ENCODE results near the gene PEAR1.

PEAR1 gene

GRCh38 chr1:156893048-156893953 is at the start of gene PEAR1:
Gene PEAR1, plus strand, starts transcription at chr1:156893718. Its CDS starts 10,209 bp downstream, at chr1:156903927.
- no peak for DNase-seq (ENCODE audit: extremely low read depth in 1 of 2, low read depth in 1 of 2)

GRCh38 chr1:156844102-156844501 is 49.4 kb upstream of the PEAR1 start:
- DNase-seq (ENCODE audit: extremely low read depth in 1 of 2, low read depth in 1 of 2) = no peak

- no peak for DNase-seq (ENCODE audit: extremely low read depth in 1 of 2, low read depth in 1 of 2)
Measured at GRCh38 chr1:156844638-156845037, 48.9 kb upstream of the PEAR1 start.

GRCh38 chr1:156845055-156845952 is 48.2 kb upstream of the PEAR1 start:
- DNase-seq (ENCODE audit: extremely low read depth in 1 of 2, low read depth in 1 of 2) = no peak

GRCh38 chr1:156845953-156846545 is 47.5 kb upstream of the PEAR1 start:
- no peak for DNase-seq (ENCODE audit: extremely low read depth in 1 of 2, low read depth in 1 of 2)

- no peak for DNase-seq (ENCODE audit: extremely low read depth in 1 of 2, low read depth in 1 of 2)
Measured at GRCh38 chr1:156846643-156847042, 46.9 kb upstream of the PEAR1 start.

GRCh38 chr1:156847591-156848460 is 45.7 kb upstream of the PEAR1 start:
- DNase-seq (ENCODE audit: extremely low read depth in 1 of 2, low read depth in 1 of 2) = no peak

GRCh38 chr1:156848461-156849150 is 44.9 kb upstream of the PEAR1 start:
- peak in 1 of 2 donors; percentile 55 for DNase-seq (ENCODE audit: extremely low read depth in 1 of 2, low read depth in 1 of 2)

- no peak for DNase-seq (ENCODE audit: extremely low read depth in 1 of 2, low read depth in 1 of 2)
Measured at GRCh38 chr1:156849151-156849496, 44.4 kb upstream of the PEAR1 start.

GRCh38 chr1:156851779-156852417 is 41.6 kb upstream of the PEAR1 start:
- no peak for DNase-seq (ENCODE audit: extremely low read depth in 1 of 2, low read depth in 1 of 2)

- DNase-seq (ENCODE audit: extremely low read depth in 1 of 2, low read depth in 1 of 2) = no peak
Measured at GRCh38 chr1:156852418-156852874, 41.1 kb upstream of the PEAR1 start.

- no peak for DNase-seq (ENCODE audit: extremely low read depth in 1 of 2, low read depth in 1 of 2)
Measured at GRCh38 chr1:156853761-156854160, 39.8 kb upstream of the PEAR1 start.

GRCh38 chr1:156854634-156855033 is 38.9 kb upstream of the PEAR1 start:
- no peak for DNase-seq (ENCODE audit: extremely low read depth in 1 of 2, low read depth in 1 of 2)

GRCh38 chr1:156856282-156856785 is 37.2 kb upstream of the PEAR1 start:
- no peak for DNase-seq (ENCODE audit: extremely low read depth in 1 of 2, low read depth in 1 of 2)

- no peak for DNase-seq (ENCODE audit: extremely low read depth in 1 of 2, low read depth in 1 of 2)
Measured at GRCh38 chr1:156857532-156857931, 36.0 kb upstream of the PEAR1 start.

GRCh38 chr1:156858555-156858956 is 35.0 kb upstream of the PEAR1 start:
- DNase-seq (ENCODE audit: extremely low read depth in 1 of 2, low read depth in 1 of 2) = no peak

- DNase-seq (ENCODE audit: extremely low read depth in 1 of 2, low read depth in 1 of 2) = no peak
Measured at GRCh38 chr1:156858959-156859522, 34.5 kb upstream of the PEAR1 start, which contains the start of gene INSRR. Gene INSRR, minus strand, starts transcription at chr1:156859117. Its CDS starts 496 bp downstream, at chr1:156858621.

GRCh38 chr1:156859523-156860112 is 33.9 kb upstream of the PEAR1 start:
- DNase-seq (ENCODE audit: extremely low read depth in 1 of 2, low read depth in 1 of 2) = no peak
